NCI-H146 treated with DMSO at 0.1 percent for 48 hours (cell line): ENCODE measurements around the gene PRKAR2B.
A peak's percentile ranks its signal among the peaks of the same experiment; 100 is the strongest.
"Not testable (repeated sequence)": the region's sequence is repeated elsewhere in the genome, so short reads cannot be mapped to it uniquely, and the experiment has no call there.

Experiments
- DNase-seq: peaks from one replicate; lab custom pipeline; 2025; ENCODE audit not compliant: unreplicated experiment; lab: John Stamatoyannopoulos, UW

The PRKAR2B gene

GRCh38 chr7:107076781-107077698 is 32.5 kb downstream of the PRKAR2B start:
- DNase-seq = no peak

- DNase-seq = no peak
These were observed 33.4 kb downstream of the PRKAR2B start for GRCh38 chr7:107077699-107078516.

GRCh38 chr7:107078517-107078966 is 34.0 kb downstream of the PRKAR2B start:
- peak; percentile 27 for DNase-seq

GRCh38 chr7:107079212-107079940 is 34.9 kb downstream of the PRKAR2B start:
- DNase-seq = no peak

GRCh38 chr7:107080099-107080505 is 35.6 kb downstream of the PRKAR2B start:
- DNase-seq = no peak

GRCh38 chr7:107080533-107080932 is 36.0 kb downstream of the PRKAR2B start:
- no peak for DNase-seq

- no peak for DNase-seq
These were observed 40.7 kb downstream of the PRKAR2B start for GRCh38 chr7:107085180-107085579.

GRCh38 chr7:107089627-107090026 is 45.1 kb downstream of the PRKAR2B start:
- no peak for DNase-seq

- DNase-seq = peak; percentile 84
These were observed 46.0 kb downstream of the PRKAR2B start for GRCh38 chr7:107090457-107090856.

GRCh38 chr7:107091306-107091705 is 46.8 kb downstream of the PRKAR2B start:
- DNase-seq = no peak

GRCh38 chr7:107093671-107094070 is 49.2 kb downstream of the PRKAR2B start:
- DNase-seq = not testable (repeated sequence)

- not testable (repeated sequence) for DNase-seq
These were observed 54.6 kb downstream of the PRKAR2B start for GRCh38 chr7:107099154-107099553.

GRCh38 chr7:107100824-107101223 is 56.3 kb downstream of the PRKAR2B start:
- DNase-seq = no peak

GRCh38 chr7:107103369-107103768 is 58.9 kb downstream of the PRKAR2B start:
- peak; percentile 35 for DNase-seq

GRCh38 chr7:107104801-107105200 is 60.3 kb downstream of the PRKAR2B start:
- DNase-seq = no peak

GRCh38 chr7:107105591-107106245 is 61.2 kb downstream of the PRKAR2B start:
- no peak for DNase-seq

- DNase-seq = no peak
These were observed 64.4 kb downstream of the PRKAR2B start for GRCh38 chr7:107108793-107109371.

GRCh38 chr7:107109955-107110354 is 65.5 kb downstream of the PRKAR2B start:
- no peak for DNase-seq

GRCh38 chr7:107111196-107111595 is 66.7 kb downstream of the PRKAR2B start:
- DNase-seq = no peak

- DNase-seq = no peak
These were observed 69.4 kb downstream of the PRKAR2B start for GRCh38 chr7:107113866-107114265.
